NK-92 (cell line): Measurements from ENCODE around the gene THBD.

Source experiments
- DNase-seq: peaks from one replicate; lab custom pipeline; 2025; ENCODE audit not compliant: unreplicated experiment; lab: John Stamatoyannopoulos, UW

THBD gene

GRCh38 chr20:23017516-23017915 is 32.0 kb downstream of the THBD start:
- no peak for DNase-seq

- no peak for DNase-seq
Observed at GRCh38 chr20:23013429-23013828, 36.0 kb downstream of the THBD start.

- DNase-seq: no peak
Observed at GRCh38 chr20:23011008-23011721, 38.3 kb downstream of the THBD start.

- no peak for DNase-seq
Observed at GRCh38 chr20:23010096-23010495, 39.4 kb downstream of the THBD start.

- DNase-seq: no peak
Observed at GRCh38 chr20:23009636-23010035, 39.8 kb downstream of the THBD start.

- DNase-seq: no peak
Observed at GRCh38 chr20:23008667-23009066, 40.8 kb downstream of the THBD start.

- DNase-seq: no peak
Observed at GRCh38 chr20:23007886-23008655, 41.4 kb downstream of the THBD start.

- DNase-seq: no peak
Observed at GRCh38 chr20:23007462-23007861, 42.0 kb downstream of the THBD start.

GRCh38 chr20:23005776-23006175 is 43.7 kb downstream of the THBD start:
- DNase-seq: no peak

- no peak for DNase-seq
Observed at GRCh38 chr20:23003881-23004460, 45.5 kb downstream of the THBD start.

- DNase-seq: no peak
Observed at GRCh38 chr20:23003077-23003635, 46.3 kb downstream of the THBD start.

- DNase-seq: no peak
Observed at GRCh38 chr20:23002276-23002675, 47.2 kb downstream of the THBD start.

GRCh38 chr20:23000232-23000947 is 49.1 kb downstream of the THBD start:
- no peak for DNase-seq

GRCh38 chr20:22999756-23000155 is 49.7 kb downstream of the THBD start:
- no peak for DNase-seq

- DNase-seq: no peak
Observed at GRCh38 chr20:22998476-22998875, 51.0 kb downstream of the THBD start.

GRCh38 chr20:22995923-22996322 is 53.5 kb downstream of the THBD start:
- no peak for DNase-seq
